C4-2B (cell line): ENCODE results near the gene ERMN.

Experiments used
- CTCF ChIP-seq: fragments of 450-650 bp; conservative IDR thresholded peaks from 2 replicates; pipeline ENCODE4 v1.5.1; 2017; ENCODE audit warnings: mild to moderate bottlenecking
- ZFX ChIP-seq: fragments of 450-650 bp; IDR thresholded peaks from 2 replicates; pipeline ENCODE4 v1.6.1; 2017

GRCh38 chr2:157337978-157338377 is 12.4 kb upstream of the ERMN start:
- TF ChIP-seq CTCF (no peak), ZFX (no peak)
